ENCODE results near the gene ST3GAL4.

The ST3GAL4 gene

GRCh38 chr11:126312961-126313360 is 42.5 kb upstream of the ST3GAL4 start:
- TF ChIP-seq CTCF (IDR thresholded peaks at IDR 0.05) = no peak

- TF ChIP-seq CTCF (IDR thresholded peaks at IDR 0.05) = no peak
These were observed 41.7 kb upstream of the ST3GAL4 start for GRCh38 chr11:126313826-126314225.

- no peak for TF ChIP-seq CTCF (IDR thresholded peaks at IDR 0.05)
These were observed 38.1 kb upstream of the ST3GAL4 start for GRCh38 chr11:126317432-126317755.

GRCh38 chr11:126317756-126318573 is 37.5 kb upstream of the ST3GAL4 start:
- no peak for TF ChIP-seq CTCF (IDR thresholded peaks at IDR 0.05)

- no peak for TF ChIP-seq CTCF (IDR thresholded peaks at IDR 0.05)
These were observed 36.7 kb upstream of the ST3GAL4 start for GRCh38 chr11:126318574-126319373.

GRCh38 chr11:126319374-126319740 is 36.1 kb upstream of the ST3GAL4 start:
- TF ChIP-seq CTCF (IDR thresholded peaks at IDR 0.05) = no peak

- no peak for TF ChIP-seq CTCF (IDR thresholded peaks at IDR 0.05)
These were observed 32.5 kb upstream of the ST3GAL4 start for GRCh38 chr11:126322996-126323395.

All from LNCAP (cell line).